Effector memory CD8-positive, alpha-beta T cell (primary cell): ENCODE measurements around the gene FAM53B.
A peak's percentile ranks its signal among the peaks of the same experiment; 100 is the strongest.

Experiments
- ATAC-seq: fragments of 150-1000 bp; cut with Tn5 transposase; replicated peaks from 2 replicates; pipeline ENCODE4 v1.10.0; 2021; ENCODE audit warnings: mild to moderate bottlenecking, moderate library complexity
- DNase-seq, 3 experiments: peaks; one replicate each; pipeline ENCODE4 v3.0.0; 2021
- H3K27ac Mint-ChIP-seq, 2 donors: one replicate each; pipeline ENCODE4 v1.8.0; 2022; ENCODE audit warnings: mild to moderate bottlenecking in 2 of 2, mixed read lengths in 2 of 2, moderate library complexity in 2 of 2
- H3K27me3 Mint-ChIP-seq, 2 donors: one replicate each; pipeline ENCODE4 v1.8.0; 2022; ENCODE audit warnings: mixed read lengths in 2 of 2
- H3K36me3 Mint-ChIP-seq: one replicate; pipeline ENCODE4 v1.8.0; 2022; ENCODE audit warnings: mild to moderate bottlenecking, moderate library complexity, mixed read lengths; ENCODE audit not compliant: insufficient read depth
- H3K4me1 Mint-ChIP-seq, 2 donors: one replicate each; pipeline ENCODE4 v1.8.0; 2022; ENCODE audit warnings: low read depth in 2 of 2, mixed read lengths in 2 of 2
- H3K4me3 Mint-ChIP-seq, 2 donors: one replicate each; pipeline ENCODE4 v1.8.0; 2022; ENCODE audit warnings: mild to moderate bottlenecking in 2 of 2, mixed read lengths in 2 of 2, moderate library complexity in 2 of 2
- H3K9me3 Mint-ChIP-seq, 2 donors: one replicate each; pipeline ENCODE4 v1.8.0; 2022; ENCODE audit warnings: mixed read lengths in 2 of 2

Gene FAM53B

DNA sequence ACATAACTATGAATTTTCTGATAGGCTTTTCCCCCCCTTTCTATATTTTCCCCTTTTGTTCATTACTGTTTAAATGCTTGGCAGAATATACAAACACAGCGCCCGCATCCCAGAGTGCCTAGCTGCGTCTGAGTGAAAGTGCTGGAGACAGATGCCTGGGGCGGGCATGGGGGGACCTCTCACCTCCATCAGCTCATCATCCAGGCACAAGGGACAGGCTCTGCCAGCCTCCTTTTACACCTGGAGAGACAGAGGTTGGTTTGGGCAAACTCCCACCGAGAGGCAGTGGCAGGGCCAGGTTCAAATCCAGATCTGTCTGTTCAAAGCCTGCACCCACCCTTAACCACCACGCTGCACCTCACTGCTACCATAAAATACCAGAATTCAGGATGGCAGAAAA, 104.5 kb downstream of the FAM53B start:
- Mint-ChIP-seq H3K4me1 (peaks cover 71 to 76% of the 10 kb centered on the region in 2 donors), H3K36me3 (peaks cover 40% of the 10 kb centered on the region), H3K27ac (peak overlapping the region; percentile 99 to 100), H3K9me3 (no peaks in the 10 kb centered on the region), H3K4me3 (peak overlapping the region in 1 of 2 donors; percentile 87), H3K27me3 (no peaks in the 10 kb centered on the region)
- no peak for ATAC-seq
- no peak for DNase-seq

DNA sequence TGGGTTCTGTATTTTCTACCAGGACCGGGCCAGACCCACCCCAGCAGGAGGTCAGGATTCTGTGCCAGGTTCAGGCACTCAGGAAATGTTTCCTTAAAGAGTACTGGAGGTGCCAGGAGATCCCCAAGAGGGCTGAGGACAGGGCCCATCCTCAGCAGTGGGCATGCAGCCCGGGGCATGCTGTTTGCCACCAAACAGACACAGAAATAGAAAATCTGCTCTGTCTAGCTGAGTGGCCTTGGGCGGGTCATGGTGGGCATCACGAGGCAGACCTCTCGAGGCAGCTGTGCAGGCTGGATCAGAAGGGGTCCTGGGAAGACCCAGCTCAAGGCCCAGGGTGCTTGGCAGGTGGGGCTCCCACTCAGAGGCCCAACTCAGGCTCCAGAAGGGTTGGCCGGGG, 105.0 kb downstream of the FAM53B start:
- Mint-ChIP-seq H3K4me3 (no peak overlapping the region), H3K4me1 (peaks cover 71 to 74% of the 10 kb centered on the region in 2 donors), H3K27me3 (no peaks in the 10 kb centered on the region), H3K27ac (peak overlapping the region; percentile 99 to 100), H3K9me3 (no peaks in the 10 kb centered on the region), H3K36me3 (peaks cover 40% of the 10 kb centered on the region)
- ATAC-seq (no peak), DNase-seq (no peak)

DNA sequence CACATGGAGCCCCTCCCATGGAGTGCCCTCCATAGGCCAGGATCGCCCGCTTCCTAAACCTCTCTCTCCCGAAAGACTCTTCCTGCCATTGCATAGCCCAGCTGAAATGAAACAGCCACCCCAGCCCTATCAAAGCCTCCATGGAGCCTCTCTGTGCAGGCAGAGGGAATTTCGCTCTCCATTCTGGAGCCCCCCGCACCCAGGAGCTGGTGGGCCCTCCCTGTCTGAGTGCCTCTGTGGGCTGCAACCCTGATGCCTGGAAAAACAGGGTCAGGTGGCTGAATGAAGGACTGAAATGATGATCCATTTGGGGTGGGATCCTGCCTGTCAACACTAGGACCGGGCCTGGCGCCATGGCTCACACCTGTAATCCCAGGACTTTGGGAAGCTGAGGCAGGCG, 106.4 kb downstream of the FAM53B start:
- Mint-ChIP-seq H3K27me3 (no peaks in the 10 kb centered on the region), H3K36me3 (peaks cover 30% of the 10 kb centered on the region), H3K9me3 (no peaks in the 10 kb centered on the region), H3K4me1 (peaks cover 67 to 75% of the 10 kb centered on the region in 2 donors), H3K27ac (peak overlapping the region; percentile 99 to 100), H3K4me3 (peak overlapping the region; percentile 62 to 68)
- DNase-seq (no peak), ATAC-seq (no peak)

DNA sequence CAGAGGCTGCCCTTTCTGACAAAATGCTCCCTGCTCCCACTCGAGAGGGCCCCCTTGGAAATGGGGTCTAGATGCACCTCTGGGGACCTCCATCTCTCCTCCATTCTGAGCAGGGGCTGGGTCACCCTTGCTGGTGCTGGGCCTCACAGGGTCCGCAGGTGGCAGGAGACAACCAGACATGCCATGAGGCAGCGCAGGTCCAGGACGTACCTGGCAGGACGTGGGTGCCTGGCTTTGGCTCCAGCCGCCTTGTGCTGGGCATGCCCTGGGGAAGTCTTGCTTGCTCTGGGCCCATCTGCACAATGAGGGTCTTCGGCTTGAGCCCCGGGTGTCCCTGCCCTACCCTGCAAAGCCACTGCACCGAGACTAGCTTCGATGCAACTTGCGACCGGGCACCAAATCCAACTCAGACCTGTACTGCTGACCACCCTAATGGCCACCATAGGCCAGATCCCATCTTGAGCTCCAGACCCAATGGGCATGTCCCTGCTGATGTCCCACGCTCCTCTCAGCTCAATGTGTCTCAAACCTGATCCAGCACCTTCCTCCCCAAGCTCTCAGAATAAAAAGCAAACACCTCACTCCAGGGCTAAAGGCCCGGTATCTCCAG, 107.0 kb downstream of the FAM53B start:
- H3K9me3 Mint-ChIP-seq: no peaks in the 10 kb centered on the region

DNA sequence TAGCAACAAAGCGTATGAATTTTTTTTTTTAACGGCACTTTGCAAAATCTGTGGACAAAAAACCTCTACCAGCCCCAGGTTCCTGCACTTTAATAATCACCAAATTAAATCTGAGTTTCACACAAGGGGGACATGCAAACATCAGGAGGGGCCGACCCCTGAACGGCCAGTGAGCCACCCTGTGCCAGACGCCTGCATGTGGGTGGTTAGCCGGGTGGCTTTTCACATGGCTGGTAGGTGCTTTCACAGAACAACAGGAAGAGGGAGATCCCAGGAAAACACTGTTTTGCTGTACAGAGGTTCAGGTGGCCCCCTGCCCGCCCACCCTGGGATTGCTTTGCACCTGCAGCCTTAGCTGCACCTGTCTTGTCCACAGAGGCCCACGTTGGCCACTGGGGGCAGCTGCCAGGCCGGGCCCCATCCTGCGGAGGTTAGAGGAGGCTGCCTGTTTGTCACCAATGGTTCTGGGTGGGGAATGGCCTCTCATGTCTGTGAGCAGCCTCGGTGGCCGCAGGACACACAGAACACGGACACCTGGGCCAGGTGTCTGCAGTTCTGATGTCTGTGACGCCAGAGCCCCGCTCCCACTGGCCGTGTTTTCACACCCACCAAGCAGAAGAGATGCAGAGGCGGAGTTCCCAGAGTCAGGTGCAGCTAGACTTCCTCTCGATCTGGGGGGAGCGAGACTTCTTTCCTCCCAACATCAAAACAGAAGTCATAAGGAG, 107.7 kb downstream of the FAM53B start:
- Mint-ChIP-seq H3K27ac (peak overlapping the region; percentile 99 to 100), H3K36me3 (peaks cover 19% of the 10 kb centered on the region), H3K4me3 (peak overlapping the region; percentile 62 to 68), H3K27me3 (no peaks in the 10 kb centered on the region), H3K4me1 (peaks cover 67 to 68% of the 10 kb centered on the region in 2 donors), H3K9me3 (no peaks in the 10 kb centered on the region)
- ATAC-seq: peak; percentile 48
- DNase-seq: peak; percentile 33 to 44 (median 37)

More for the DNA sequence above, 107.0 kb downstream of the FAM53B start:
- Mint-ChIP-seq H3K4me3 (peak overlapping the region; percentile 62 to 68), H3K4me1 (peaks cover 67 to 70% of the 10 kb centered on the region in 2 donors), H3K36me3 (peaks cover 27% of the 10 kb centered on the region), H3K27me3 (no peaks in the 10 kb centered on the region), H3K27ac (peak overlapping the region; percentile 99 to 100)
- DNase-seq (no peak), ATAC-seq (no peak)

DNA sequence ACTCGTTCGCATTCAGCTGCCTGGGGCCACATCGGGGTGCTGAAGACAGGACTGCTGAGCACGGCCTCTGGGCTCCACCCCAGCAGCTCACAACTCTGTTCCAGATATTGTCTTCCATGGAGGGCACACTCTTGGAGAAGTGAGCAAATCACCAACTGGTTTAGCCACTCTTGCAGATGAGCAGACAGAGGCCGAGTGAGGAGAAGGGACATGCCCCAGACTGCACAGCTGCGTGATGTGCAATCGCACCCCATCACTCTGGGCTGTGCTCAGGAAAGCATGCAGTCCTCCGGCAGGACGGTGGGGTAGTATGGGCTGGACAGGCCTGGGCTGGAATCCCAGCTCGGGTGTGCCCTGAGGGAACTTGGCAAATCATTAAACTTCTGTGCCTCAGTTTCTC, 111.6 kb downstream of the FAM53B start:
- Mint-ChIP-seq H3K4me1 (peaks cover 68 to 69% of the 10 kb centered on the region in 2 donors), H3K27me3 (no peaks in the 10 kb centered on the region), H3K9me3 (no peaks in the 10 kb centered on the region), H3K36me3 (peaks cover 18% of the 10 kb centered on the region), H3K27ac (peak overlapping the region; percentile 94 to 97), H3K4me3 (peak overlapping the region in 1 of 2 donors; percentile 41)
- DNase-seq (no peak), ATAC-seq (no peak)

DNA sequence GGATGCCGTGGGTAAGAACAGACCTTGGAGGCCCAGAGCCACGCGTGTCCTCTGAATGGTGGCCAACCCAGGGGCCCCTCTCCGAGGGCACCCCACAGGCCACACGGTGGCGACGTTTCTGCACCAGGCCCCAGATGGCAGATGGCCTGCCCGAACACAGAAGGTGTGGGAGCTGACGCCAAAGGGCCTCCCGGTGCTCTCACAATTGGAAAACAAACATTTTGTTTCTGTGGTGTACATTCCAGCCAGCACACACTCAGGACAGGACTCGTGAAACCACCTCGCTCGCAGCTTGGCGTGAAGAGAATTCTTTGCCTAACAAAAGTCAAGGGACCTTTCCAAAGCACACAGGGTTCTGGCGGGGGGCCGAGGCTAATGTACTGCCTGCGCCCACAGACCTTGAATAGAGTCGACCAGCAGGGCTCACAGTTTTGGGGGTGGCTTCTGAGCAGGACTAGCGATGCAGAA, 112.1 kb downstream of the FAM53B start:
- H3K27me3 Mint-ChIP-seq: no peaks in the 10 kb centered on the region
- DNase-seq (peak in 2 of 3 experiments; percentile 37 to 40), ATAC-seq (peak; percentile 41)
- peak overlapping the region; percentile 41 to 45 for H3K4me3 Mint-ChIP-seq
- H3K27ac Mint-ChIP-seq: peak overlapping the region; percentile 94 to 97
- H3K36me3 Mint-ChIP-seq: peaks cover 17% of the 10 kb centered on the region
- H3K9me3 Mint-ChIP-seq: no peaks in the 10 kb centered on the region
- H3K4me1 Mint-ChIP-seq: peaks cover 68 to 69% of the 10 kb centered on the region in 2 donors

DNA sequence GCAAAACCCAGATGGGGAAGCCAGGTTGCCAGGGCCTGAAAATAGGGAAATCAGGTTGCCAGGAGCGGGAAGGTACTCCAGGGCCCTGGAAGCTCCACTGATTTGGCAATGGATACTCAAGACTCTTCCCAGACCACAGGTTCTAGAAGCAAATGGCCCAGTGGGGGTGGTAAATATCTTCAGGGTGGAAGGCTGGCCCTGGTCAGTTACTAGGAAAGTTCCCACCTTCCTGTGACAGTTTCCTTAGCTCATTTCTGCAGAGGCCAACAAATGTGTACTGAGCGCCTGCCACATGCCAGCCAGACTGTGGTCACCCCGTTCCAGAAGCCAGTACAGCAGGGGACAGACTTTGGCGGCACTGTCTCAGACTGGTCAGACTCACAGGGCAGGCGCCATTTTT, 113.6 kb downstream of the FAM53B start:
- H3K4me3 Mint-ChIP-seq: peak overlapping the region in 1 of 2 donors; percentile 25
- H3K4me1 Mint-ChIP-seq: peaks cover 61 to 73% of the 10 kb centered on the region in 2 donors
- H3K27me3 Mint-ChIP-seq: no peaks in the 10 kb centered on the region
- peaks cover 14% of the 10 kb centered on the region for H3K36me3 Mint-ChIP-seq
- no peaks in the 10 kb centered on the region for H3K9me3 Mint-ChIP-seq
- ATAC-seq (no peak), DNase-seq (no peak)
- peak overlapping the region; percentile 94 to 97 for H3K27ac Mint-ChIP-seq

DNA sequence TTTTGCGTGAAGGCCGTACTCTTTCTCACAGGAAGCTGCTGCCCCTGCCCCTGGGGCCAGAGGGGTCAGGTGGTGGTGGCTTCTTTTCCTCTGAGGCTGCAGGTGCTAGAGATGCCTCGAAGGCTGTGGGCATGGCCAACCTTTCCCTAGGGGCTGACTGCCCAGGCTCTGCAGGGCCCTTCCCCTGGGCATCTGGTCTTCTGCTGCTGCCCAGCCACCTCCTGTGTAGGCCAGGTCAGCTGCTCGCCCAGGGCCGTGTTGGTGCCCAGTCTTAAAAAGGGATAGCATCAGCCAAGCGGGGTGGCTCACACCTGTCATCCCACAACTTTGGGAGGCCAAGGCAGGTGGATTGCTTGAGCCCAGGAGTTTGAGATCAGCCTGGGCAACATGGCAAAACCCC, 114.3 kb downstream of the FAM53B start:
- DNase-seq (no peak), ATAC-seq (no peak)
- no peaks in the 10 kb centered on the region for H3K27me3 Mint-ChIP-seq
- H3K27ac Mint-ChIP-seq: peak overlapping the region; percentile 94 to 97
- no peaks in the 10 kb centered on the region for H3K9me3 Mint-ChIP-seq
- peaks cover 62 to 78% of the 10 kb centered on the region in 2 donors for H3K4me1 Mint-ChIP-seq
- peaks cover 17% of the 10 kb centered on the region for H3K36me3 Mint-ChIP-seq
- peak overlapping the region in 1 of 2 donors; percentile 28 for H3K4me3 Mint-ChIP-seq

DNA sequence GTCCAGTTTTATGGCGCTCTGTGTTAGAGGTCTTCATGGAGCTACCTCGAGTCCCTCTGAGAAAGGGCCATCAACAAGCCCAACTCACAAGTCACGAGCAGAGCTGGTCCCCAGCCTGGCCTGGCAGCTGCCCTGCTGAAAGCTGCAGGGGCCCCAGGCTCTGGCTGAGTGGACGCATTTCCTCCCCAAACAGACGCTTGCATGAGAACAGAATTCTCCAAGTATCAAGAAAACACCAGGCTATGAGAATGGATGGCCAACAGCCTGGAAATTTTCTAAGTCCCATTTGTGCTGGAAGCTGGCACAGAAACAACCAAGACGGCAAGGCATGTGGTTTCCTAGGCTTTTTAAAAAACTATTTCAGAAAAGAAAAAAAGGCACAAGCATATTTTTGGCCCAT, 114.8 kb downstream of the FAM53B start:
- peak overlapping the region; percentile 28 to 61 for H3K4me3 Mint-ChIP-seq
- peak overlapping the region; percentile 94 to 97 for H3K27ac Mint-ChIP-seq
- no peak for DNase-seq

DNA sequence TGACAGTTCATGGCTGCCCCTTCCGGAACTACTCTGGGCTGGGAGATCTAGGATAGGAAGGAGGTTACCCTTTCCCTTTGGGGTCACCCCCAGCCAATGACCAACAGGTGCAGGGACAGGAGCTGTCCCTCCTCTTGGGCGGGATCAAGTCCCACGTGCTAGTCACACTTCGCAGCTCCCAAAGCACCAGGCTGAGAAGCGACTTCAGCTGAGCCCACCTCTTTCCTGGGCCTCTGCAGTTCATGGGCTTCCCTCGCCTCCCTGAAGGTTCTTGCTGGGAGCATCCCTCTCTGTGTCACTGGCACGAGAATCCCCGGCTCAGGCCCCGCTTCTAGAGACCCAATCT, 115.5 kb downstream of the FAM53B start:
- Mint-ChIP-seq H3K27ac (peak overlapping the region in 1 of 2 donors; percentile 97), H3K4me3 (no peak overlapping the region), H3K4me1 (peaks cover 59 to 82% of the 10 kb centered on the region in 2 donors)

More for the DNA sequence above, 114.8 kb downstream of the FAM53B start:
- H3K4me1 Mint-ChIP-seq: peaks cover 62 to 79% of the 10 kb centered on the region in 2 donors
- no peaks in the 10 kb centered on the region for H3K9me3 Mint-ChIP-seq
- H3K36me3 Mint-ChIP-seq: peaks cover 17% of the 10 kb centered on the region
- H3K27me3 Mint-ChIP-seq: no peaks in the 10 kb centered on the region
- ATAC-seq: no peak

DNA sequence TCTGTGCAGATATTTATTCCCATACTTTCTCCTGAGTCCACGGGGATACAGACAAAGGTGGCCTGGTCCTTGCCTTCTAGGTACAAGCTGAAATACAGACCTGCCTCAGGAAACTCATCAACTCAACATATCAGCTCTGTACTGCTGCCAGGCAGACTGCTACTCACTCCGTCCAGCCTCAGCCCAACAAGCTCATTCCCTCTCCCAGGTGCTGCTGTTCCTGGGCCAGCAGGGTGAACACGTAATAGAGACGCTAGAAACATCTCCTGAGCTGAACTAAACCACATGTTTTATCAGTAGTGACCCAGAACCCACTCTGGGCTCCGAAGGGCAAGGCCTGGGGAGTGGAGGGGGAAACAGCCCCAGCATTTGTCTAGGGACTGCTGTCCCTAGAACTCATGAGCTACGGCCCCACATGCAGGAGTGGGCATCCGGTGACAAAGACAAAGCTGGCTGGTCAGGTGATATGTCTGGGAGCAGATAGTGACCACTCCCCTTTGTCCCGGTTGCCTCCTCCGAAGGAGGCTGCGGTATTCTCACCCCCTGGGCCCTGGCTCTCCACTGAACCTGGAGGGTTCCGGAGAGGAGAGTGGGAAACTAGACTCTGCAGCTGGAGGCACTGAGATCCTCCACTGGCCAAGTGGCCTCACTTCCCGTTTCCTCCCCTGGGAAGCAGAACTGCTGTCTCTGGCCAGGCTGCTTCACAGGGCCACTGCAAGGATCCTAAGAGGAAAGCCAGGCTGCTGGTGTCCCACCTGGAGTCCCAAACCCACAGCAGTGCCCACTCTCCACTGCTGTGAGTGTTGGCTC, 116.1 kb downstream of the FAM53B start:
- Mint-ChIP-seq H3K9me3 (no peaks in the 10 kb centered on the region), H3K4me3 (peak overlapping the region; percentile 61 to 64), H3K36me3 (peaks cover 25% of the 10 kb centered on the region), H3K4me1 (peaks cover 53 to 77% of the 10 kb centered on the region in 2 donors), H3K27ac (peak overlapping the region; percentile 69 to 97), H3K27me3 (no peaks in the 10 kb centered on the region)
- no peak for ATAC-seq
- no peak for DNase-seq

More for the DNA sequence above, 115.5 kb downstream of the FAM53B start:
- Mint-ChIP-seq H3K27me3 (no peaks in the 10 kb centered on the region), H3K36me3 (peaks cover 23% of the 10 kb centered on the region), H3K9me3 (no peaks in the 10 kb centered on the region)
- no peak for ATAC-seq
- DNase-seq: no peak

DNA sequence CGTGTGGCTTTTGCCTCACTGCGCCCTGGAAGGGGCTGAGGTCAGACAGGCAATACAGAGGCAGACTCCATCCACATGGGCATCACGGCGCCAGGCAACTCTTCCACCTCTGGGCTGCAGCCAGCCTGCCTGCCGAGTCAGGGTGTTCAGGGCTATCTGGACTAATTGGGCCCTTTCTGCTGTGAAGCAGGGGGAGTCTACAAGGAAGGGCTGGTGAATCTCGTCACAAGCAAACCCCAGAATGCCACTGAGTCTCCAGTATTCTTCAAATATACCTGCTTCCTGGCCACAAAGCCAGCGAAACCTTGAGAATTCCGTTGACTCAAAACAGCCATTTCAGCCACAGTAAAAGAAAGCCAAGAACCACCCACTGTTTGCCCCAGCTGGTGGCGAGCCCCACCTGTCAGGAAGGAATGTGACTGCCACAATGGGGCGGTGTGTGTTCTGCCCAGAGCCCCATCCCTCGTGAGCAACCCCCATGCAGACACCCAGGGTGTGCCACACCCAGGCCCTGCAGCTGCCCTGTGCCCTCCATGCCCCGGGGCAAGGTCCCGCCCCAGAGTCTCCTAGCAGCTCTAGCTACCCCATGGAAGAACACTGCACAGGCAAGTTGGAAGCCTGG, 117.3 kb downstream of the FAM53B start:
- H3K36me3 Mint-ChIP-seq: peaks cover 22% of the 10 kb centered on the region
- H3K4me3 Mint-ChIP-seq: peak overlapping the region; percentile 61 to 64
- peaks cover 49 to 68% of the 10 kb centered on the region in 2 donors for H3K4me1 Mint-ChIP-seq
- H3K9me3 Mint-ChIP-seq: no peaks in the 10 kb centered on the region
- no peaks in the 10 kb centered on the region for H3K27me3 Mint-ChIP-seq
- ATAC-seq: peak; percentile 85
- H3K27ac Mint-ChIP-seq: peak overlapping the region; percentile 69 to 97
- peak; percentile 33 to 35 (median 34) for DNase-seq
